Right atrium auricular region (tissue), 2 donors: ENCODE measurements around the gene USP9X. TPM values are rescaled to one million over a fixed set of nuclear protein-coding genes. Genes with fewer than 3 reads are reported as not detected.
"Not testable (repeated sequence)": the region's sequence is repeated elsewhere in the genome, so short reads cannot be mapped to it uniquely, and the experiment has no call there.

Experiments
- DNase-seq: peaks from one replicate; pipeline ENCODE4 v3.0.0-alpha.2; 2019; ENCODE audit warnings: low spot score
- H3K27ac ChIP-seq, 2 donors: fragments of 200-600 bp; sonication (generic); 1 replicate in 1 of 2; 2 replicates in 1 of 2; pipeline ENCODE4 v1.5.1; 2016 to 2019
- H3K27me3 ChIP-seq, 2 donors: fragments of 200-600 bp; sonication (generic); one replicate each; pipeline versions ENCODE4 v1.5.1 to v1.6.0; 2017 to 2019
- H3K36me3 ChIP-seq: fragments of 200-600 bp; sonication (generic); one replicate; pipeline ENCODE4 v1.5.1; 2016
- H3K4me1 ChIP-seq, 2 donors: fragments of 200-600 bp; sonication (generic); one replicate each; pipeline versions ENCODE4 v1.5.1 to v1.6.0; 2017 to 2019
- H3K4me3 ChIP-seq, 2 donors: fragments of 200-600 bp; sonication (generic); 1 replicate in 1 of 2; 2 replicates in 1 of 2; pipeline ENCODE4 v1.5.1; 2017 to 2019; ENCODE audit warnings: mild to moderate bottlenecking in 1 of 2, moderate library complexity in 1 of 2
- H3K9me3 ChIP-seq, 2 donors: fragments of 200-600 bp; sonication (generic); one replicate each; pipeline ENCODE4 v1.5.1; 2019
- CTCF ChIP-seq, 2 donors: fragments of 200-600 bp; sonication (generic); IDR thresholded peaks; one replicate each; pipeline ENCODE4 v1.5.1; 2019; ENCODE audit warnings: antibody characterized with exemption in 2 of 2
- total RNA-seq, 2 donors: library from RNA; depleted of rRNA; stranded (reverse); fragments of >200 nt; gene quantifications; one replicate each; pipeline ENCODE4 v1.1.0, GENCODE V29; 2016

The USP9X gene
- total RNA-seq, 2 donors from 2014 or later: 57.2 to 65.1 TPM

GRCh38 chrX:41275661-41276609 lies 190.7 kb downstream of the USP9X start:
- peaks cover 0 to 15% of the 10 kb centered on the region in 2 donors for H3K4me1 ChIP-seq

GRCh38 chrX:41276661-41277506 lies 191.6 kb downstream of the USP9X start:
- Histone ChIP-seq H3K4me1 (peaks cover 0 to 15% of the 10 kb centered on the region in 2 donors), H3K4me3 (peak overlapping the region; percentile 36 to 53), H3K36me3 (no peaks in the 10 kb centered on the region), H3K27ac (no peak overlapping the region), H3K9me3 (no peaks in the 10 kb centered on the region), H3K27me3 (no peaks in the 10 kb centered on the region)
- DNase-seq: no peak
- no peak for TF ChIP-seq CTCF (IDR thresholded peaks at IDR 0.05)

More at GRCh38 chrX:41275661-41276609, 190.7 kb downstream of the USP9X start:
- no peak for DNase-seq
- Histone ChIP-seq H3K27me3 (no peaks in the 10 kb centered on the region), H3K4me3 (peak overlapping the region; percentile 36 to 53), H3K27ac (peak overlapping the region in 1 of 2 donors; percentile 25), H3K36me3 (no peaks in the 10 kb centered on the region), H3K9me3 (no peaks in the 10 kb centered on the region)
- peak; percentile 29 to 61 for TF ChIP-seq CTCF (IDR thresholded peaks at IDR 0.05)

DNA sequence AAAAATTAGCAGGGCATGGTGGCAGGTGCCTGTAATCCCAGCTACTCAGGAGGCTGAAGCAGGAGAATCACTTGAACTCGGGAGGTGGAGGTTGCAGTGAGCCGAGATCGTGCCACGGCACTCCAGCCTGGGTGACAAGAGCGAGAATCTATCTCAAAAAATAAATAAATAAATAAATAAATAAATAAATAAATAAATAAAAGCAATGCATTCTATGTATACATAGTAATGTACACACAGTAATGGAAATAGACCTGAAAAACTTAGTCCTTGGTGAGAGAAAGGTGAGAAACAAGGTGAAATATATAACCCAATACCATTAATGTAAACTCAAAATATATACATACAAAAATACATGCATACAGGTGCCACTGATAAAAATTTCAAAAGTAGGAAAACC lies 197.1 kb downstream of the USP9X start:
- DNase-seq, H3K4me1 ChIP-seq, H3K27ac ChIP-seq, H3K36me3 ChIP-seq, H3K9me3 ChIP-seq, H3K4me3 ChIP-seq, H3K27me3 ChIP-seq: not testable (repeated sequence)

GRCh38 chrX:41285928-41286327 lies 200.7 kb downstream of the USP9X start:
- H3K27me3 ChIP-seq, H3K9me3 ChIP-seq, H3K4me3 ChIP-seq, H3K27ac ChIP-seq, DNase-seq, H3K36me3 ChIP-seq, H3K4me1 ChIP-seq: not testable (repeated sequence)

Other genes starting within 250 kb of the USP9X start
- gene DDX3X, start 248.7 kb downstream of the USP9X start, total RNA-seq: 100 to 1,000 TPM; 150 to 152 TPM